Measurements from ENCODE around the gene FADS2. TPM values are rescaled to one million over a fixed set of nuclear protein-coding genes. Genes with fewer than 3 reads are reported as not detected.

FADS2 gene
- total and polyA plus RNA-seq, 2 of the 13 experiments (the other 11 are each of a cell fraction or from before 2014, with no cell fraction given), result 90.1 to 124 TPM

DNA sequence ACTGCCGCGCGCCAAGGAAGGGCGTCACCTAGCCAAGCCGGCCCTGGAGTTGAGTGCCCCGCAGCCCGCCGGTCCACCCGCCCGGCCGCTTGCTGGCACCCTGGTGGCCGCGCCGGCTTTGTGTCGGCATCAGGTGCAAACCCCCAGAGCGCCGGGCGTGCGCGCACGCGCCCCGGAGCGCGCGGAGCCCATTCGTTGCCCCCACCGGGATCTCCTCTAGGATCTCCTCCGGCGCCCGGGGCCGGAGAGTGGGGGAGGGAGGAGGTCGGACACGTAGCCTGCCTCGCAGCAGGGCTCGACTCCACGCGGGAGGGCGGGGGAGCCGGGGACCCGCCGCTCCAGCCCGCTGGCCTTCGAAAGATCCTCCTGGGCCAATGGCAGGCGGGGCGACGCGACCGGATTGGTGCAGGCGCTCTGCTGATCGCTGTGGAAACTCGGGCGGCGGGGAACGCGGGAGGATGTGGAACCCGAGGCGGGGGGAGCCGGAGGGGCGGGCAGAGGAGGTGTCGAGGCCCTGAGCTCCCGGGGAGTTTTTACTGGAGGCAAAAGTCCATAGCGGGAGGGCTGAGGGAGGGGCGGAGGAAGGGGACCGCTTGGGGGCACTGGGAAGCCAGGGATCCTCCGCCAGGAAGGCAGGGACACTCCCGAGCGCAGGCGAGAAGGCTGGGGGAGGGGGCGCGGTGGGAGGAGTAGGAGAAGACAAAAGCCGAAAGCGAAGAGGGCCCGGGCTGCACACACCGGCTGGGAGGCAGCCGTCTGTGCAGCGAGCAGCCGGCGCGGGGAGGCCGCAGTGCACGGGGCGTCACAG lies at the start of gene FADS2 (continued):
- no peak for TF ChIP-seq ZUFSP (CRISPR knock-in tag; IDR thresholded peaks at IDR 0.05; ENCODE audit: borderline replicate concordance)
- TF ChIP-seq IKZF5 (CRISPR knock-in tag; IDR thresholded peaks at IDR 0.05), result no peak
- no peak for TF ChIP-seq REST (IDR thresholded peaks at IDR 0.05; ENCODE audit: borderline replicate concordance in 1 of 2, low read depth in 1 of 2, low read length in 2 of 2)
- TF ChIP-seq ZNF782 (CRISPR knock-in tag; IDR thresholded peaks at IDR 0.05; ENCODE audit: borderline replicate concordance), result no peak
- TF ChIP-seq, protein P1, sequence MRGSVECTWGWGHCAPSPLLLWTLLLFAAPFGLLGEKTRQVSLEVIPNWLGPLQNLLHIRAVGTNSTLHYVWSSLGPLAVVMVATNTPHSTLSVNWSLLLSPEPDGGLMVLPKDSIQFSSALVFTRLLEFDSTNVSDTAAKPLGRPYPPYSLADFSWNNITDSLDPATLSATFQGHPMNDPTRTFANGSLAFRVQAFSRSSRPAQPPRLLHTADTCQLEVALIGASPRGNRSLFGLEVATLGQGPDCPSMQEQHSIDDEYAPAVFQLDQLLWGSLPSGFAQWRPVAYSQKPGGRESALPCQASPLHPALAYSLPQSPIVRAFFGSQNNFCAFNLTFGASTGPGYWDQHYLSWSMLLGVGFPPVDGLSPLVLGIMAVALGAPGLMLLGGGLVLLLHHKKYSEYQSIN (CRISPR knock-in tag; IDR thresholded peaks at IDR 0.05; ENCODE audit: borderline replicate concordance), result no peak
- TF ChIP-seq ZFP37 (CRISPR knock-in tag; IDR thresholded peaks at IDR 0.05; ENCODE audit: borderline replicate concordance), result no peak
- TF ChIP-seq ZNF709 (CRISPR knock-in tag; IDR thresholded peaks at IDR 0.05), result no peak
- peak; percentile 77 for TF ChIP-seq RBFOX2 (IDR thresholded peaks at IDR 0.05; ENCODE audit: low read depth, low read length)
- TF ChIP-seq NFYC (CRISPR knock-in tag; IDR thresholded peaks at IDR 0.05), result peak; percentile 76
- TF ChIP-seq KLF12 (CRISPR knock-in tag; IDR thresholded peaks at IDR 0.05; ENCODE audit: borderline replicate concordance), result no peak
- TF ChIP-seq SMAD9 (CRISPR knock-in tag; IDR thresholded peaks at IDR 0.05), result no peak
- TF ChIP-seq ZBTB37 (CRISPR knock-in tag; IDR thresholded peaks at IDR 0.05), result no peak
- TF ChIP-seq HMG20A (CRISPR knock-in tag; IDR thresholded peaks at IDR 0.05; ENCODE audit: borderline replicate concordance), result no peak
- TF ChIP-seq REPIN1 (CRISPR knock-in tag; IDR thresholded peaks at IDR 0.05; ENCODE audit: borderline replicate concordance, low read depth), result peak; percentile 77; the same call in 1 of the 2 replicates
- no peak for TF ChIP-seq ZNF24 (IDR thresholded peaks at IDR 0.05)
- TF ChIP-seq ZNF468 (CRISPR knock-in tag; IDR thresholded peaks at IDR 0.05), result 0 out of 2 replicates have a peak, but pooled peaks have one; percentile 73
- no peak for TF ChIP-seq HCFC1 (IDR thresholded peaks at IDR 0.05; ENCODE audit: low read depth, low read length)
- TF ChIP-seq ZZZ3 (CRISPR knock-in tag; IDR thresholded peaks at IDR 0.05; ENCODE audit: borderline replicate concordance), result no peak

Measured in HepG2 (cell line).